HEK293 (cell line): Measurements from ENCODE around the gene ACBD3.

Experiments used
- ZNF121 ChIP-seq: fragments of 450-650 bp; formaldehyde crosslinking; IDR thresholded peaks from 2 replicates; pipeline ENCODE4 v1.5.1; 2016; ENCODE audit warnings: missing biosample characterization, missing genetic modification characterization
- TF ChIP-seq, protein P1 (sequence below): fragments of 450-650 bp; formaldehyde crosslinking; IDR thresholded peaks from 2 replicates; pipeline ENCODE4 v1.5.1; 2016; ENCODE audit warnings: missing biosample characterization, missing genetic modification characterization

DNA sequence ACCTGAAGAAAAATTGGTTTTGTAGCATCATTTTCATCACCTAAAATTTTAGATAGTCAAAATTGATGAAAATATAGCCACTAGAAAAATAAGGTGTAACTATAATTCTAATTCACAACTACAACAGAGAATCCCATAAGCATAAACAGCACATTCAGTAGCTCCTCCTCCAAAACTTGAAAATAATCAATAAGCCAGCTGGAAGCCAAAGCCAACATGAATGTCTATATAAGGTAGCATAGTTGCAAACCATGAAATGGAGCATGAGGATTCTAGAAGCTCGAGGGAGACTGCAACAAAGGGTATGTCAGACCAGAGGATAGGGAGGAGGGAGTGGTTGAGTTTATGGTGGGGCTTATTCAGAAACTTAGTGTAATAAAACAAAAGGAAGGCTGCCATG, 22.4 kb downstream of the ACBD3 start:
- TF ChIP-seq, protein P1, sequence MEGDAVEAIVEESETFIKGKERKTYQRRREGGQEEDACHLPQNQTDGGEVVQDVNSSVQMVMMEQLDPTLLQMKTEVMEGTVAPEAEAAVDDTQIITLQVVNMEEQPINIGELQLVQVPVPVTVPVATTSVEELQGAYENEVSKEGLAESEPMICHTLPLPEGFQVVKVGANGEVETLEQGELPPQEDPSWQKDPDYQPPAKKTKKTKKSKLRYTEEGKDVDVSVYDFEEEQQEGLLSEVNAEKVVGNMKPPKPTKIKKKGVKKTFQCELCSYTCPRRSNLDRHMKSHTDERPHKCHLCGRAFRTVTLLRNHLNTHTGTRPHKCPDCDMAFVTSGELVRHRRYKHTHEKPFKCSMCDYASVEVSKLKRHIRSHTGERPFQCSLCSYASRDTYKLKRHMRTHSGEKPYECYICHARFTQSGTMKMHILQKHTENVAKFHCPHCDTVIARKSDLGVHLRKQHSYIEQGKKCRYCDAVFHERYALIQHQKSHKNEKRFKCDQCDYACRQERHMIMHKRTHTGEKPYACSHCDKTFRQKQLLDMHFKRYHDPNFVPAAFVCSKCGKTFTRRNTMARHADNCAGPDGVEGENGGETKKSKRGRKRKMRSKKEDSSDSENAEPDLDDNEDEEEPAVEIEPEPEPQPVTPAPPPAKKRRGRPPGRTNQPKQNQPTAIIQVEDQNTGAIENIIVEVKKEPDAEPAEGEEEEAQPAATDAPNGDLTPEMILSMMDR (tag by site-specific recombination): no peak
- TF ChIP-seq ZNF121 (tag by site-specific recombination): no peak
